Measurements from ENCODE around the gene ACKR2. TPM values are rescaled to one million over a fixed set of nuclear protein-coding genes. Genes with fewer than 3 reads are reported as not detected.

Gene ACKR2
- total and polyA plus RNA-seq, 2 of the 13 experiments (the other 11 are each of a cell fraction or from before 2014, with no cell fraction given) = 1.1 to 1.9 TPM

DNA sequence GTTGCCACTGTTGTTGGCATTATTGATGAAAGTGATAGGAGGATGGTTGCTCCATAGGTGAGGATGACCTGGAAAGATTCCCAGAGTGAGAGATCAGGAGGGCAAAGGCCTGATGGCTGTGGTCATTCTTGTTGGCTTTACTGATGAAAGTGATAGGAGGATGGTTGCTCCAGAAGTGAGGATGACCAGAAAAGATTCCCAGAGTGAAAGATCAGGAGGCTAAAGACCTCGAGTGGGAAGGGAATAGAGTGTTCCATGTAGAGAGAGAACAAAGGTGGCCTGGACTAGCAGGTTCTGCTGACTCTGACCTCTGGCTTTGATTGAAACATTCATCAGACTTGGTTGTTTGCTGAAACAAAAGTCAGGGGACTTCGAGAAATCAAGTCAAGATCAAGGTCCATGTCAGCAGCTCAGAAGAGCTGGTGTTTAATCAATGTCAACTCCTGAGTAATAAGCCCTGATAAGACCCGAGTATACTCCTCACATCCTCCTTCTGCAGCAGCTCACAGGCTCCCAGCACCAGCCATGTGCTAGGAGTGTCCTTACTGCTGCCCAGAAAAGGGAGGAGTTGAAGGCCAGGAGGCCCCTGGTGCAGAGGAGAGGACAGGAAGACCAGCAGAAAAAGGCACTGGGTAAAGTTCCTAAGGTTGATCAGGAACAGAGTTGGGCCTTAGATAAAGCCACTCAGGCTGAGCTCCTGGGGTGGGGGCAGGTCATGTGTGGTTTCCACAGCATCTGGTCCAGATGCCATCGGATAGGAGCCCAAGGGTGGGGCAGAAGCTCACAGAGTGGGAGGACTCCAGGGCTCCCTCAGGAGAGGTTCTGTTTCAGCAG, 46.5 kb downstream of the ACKR2 start (continued):
- no peak for TF ChIP-seq PAF1 (CRISPR knock-in tag; IDR thresholded peaks at IDR 0.05)
- no peak for TF ChIP-seq POLR2AphosphoS2 (IDR thresholded peaks at IDR 0.05; ENCODE audit: low read depth, low read length)
- TF ChIP-seq, protein P1, sequence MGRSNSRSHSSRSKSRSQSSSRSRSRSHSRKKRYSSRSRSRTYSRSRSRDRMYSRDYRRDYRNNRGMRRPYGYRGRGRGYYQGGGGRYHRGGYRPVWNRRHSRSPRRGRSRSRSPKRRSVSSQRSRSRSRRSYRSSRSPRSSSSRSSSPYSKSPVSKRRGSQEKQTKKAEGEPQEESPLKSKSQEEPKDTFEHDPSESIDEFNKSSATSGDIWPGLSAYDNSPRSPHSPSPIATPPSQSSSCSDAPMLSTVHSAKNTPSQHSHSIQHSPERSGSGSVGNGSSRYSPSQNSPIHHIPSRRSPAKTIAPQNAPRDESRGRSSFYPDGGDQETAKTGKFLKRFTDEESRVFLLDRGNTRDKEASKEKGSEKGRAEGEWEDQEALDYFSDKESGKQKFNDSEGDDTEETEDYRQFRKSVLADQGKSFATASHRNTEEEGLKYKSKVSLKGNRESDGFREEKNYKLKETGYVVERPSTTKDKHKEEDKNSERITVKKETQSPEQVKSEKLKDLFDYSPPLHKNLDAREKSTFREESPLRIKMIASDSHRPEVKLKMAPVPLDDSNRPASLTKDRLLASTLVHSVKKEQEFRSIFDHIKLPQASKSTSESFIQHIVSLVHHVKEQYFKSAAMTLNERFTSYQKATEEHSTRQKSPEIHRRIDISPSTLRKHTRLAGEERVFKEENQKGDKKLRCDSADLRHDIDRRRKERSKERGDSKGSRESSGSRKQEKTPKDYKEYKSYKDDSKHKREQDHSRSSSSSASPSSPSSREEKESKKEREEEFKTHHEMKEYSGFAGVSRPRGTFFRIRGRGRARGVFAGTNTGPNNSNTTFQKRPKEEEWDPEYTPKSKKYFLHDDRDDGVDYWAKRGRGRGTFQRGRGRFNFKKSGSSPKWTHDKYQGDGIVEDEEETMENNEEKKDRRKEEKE (IDR thresholded peaks at IDR 0.05) = no peak
- no peak for TF ChIP-seq ETV6 (CRISPR knock-in tag; conservative IDR thresholded peaks at IDR 0.05)
- TF ChIP-seq, protein P2, sequence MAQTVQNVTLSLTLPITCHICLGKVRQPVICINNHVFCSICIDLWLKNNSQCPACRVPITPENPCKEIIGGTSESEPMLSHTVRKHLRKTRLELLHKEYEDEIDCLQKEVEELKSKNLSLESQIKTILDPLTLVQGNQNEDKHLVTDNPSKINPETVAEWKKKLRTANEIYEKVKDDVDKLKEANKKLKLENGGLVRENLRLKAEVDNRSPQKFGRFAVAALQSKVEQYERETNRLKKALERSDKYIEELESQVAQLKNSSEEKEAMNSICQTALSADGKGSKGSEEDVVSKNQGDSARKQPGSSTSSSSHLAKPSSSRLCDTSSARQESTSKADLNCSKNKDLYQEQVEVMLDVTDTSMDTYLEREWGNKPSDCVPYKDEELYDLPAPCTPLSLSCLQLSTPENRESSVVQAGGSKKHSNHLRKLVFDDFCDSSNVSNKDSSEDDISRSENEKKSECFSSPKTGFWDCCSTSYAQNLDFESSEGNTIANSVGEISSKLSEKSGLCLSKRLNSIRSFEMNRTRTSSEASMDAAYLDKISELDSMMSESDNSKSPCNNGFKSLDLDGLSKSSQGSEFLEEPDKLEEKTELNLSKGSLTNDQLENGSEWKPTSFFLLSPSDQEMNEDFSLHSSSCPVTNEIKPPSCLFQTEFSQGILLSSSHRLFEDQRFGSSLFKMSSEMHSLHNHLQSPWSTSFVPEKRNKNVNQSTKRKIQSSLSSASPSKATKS (CRISPR knock-in tag; IDR thresholded peaks at IDR 0.05) = peak; percentile 77; the same call in 1 of the 2 replicates
- TF ChIP-seq ZNF382 (CRISPR knock-in tag; IDR thresholded peaks at IDR 0.05; ENCODE audit: borderline replicate concordance) = no peak
- peak; percentile 79 for TF ChIP-seq RCOR2 (CRISPR knock-in tag; IDR thresholded peaks at IDR 0.05)
- TF ChIP-seq SNRNP70 (IDR thresholded peaks at IDR 0.05; ENCODE audit: low read depth, low read length) = no peak
- TF ChIP-seq TOE1 (CRISPR knock-in tag; IDR thresholded peaks at IDR 0.05) = 0 out of 2 replicates have a peak, but pooled peaks have one; percentile 89
- TF ChIP-seq ZNF558 (CRISPR knock-in tag; IDR thresholded peaks at IDR 0.05; ENCODE audit: borderline replicate concordance) = no peak
- no peak for TF ChIP-seq ELF1 (CRISPR knock-in tag; IDR thresholded peaks at IDR 0.05)
- no peak for TF ChIP-seq ZNF12 (CRISPR knock-in tag; IDR thresholded peaks at IDR 0.05)
- TF ChIP-seq ZNF530 (CRISPR knock-in tag; IDR thresholded peaks at IDR 0.05; ENCODE audit: low read depth) = no peak
- TF ChIP-seq NR2F6 (IDR thresholded peaks at IDR 0.05) = peak; percentile 97
- peak; percentile 89 for TF ChIP-seq NR2F6 (CRISPR knock-in tag; IDR thresholded peaks at IDR 0.05)
- peak; percentile 91 for TF ChIP-seq HNF4G (IDR thresholded peaks at IDR 0.05; ENCODE audit: borderline replicate concordance, low read depth, low read length)
- TF ChIP-seq HNF4G (CRISPR knock-in tag; IDR thresholded peaks at IDR 0.05; ENCODE audit: borderline replicate concordance, low read depth) = peak; percentile 90; the same call in 1 of the 2 replicates
- TF ChIP-seq TAF1 (CRISPR knock-in tag; IDR thresholded peaks at IDR 0.05) = peak; percentile 9; the same call in 1 of the 2 replicates
- no peak; the same call in 1 of the 2 replicates for TF ChIP-seq ZFP82 (CRISPR knock-in tag; IDR thresholded peaks at IDR 0.05; ENCODE audit: borderline replicate concordance)
- no peak for TF ChIP-seq ZNF660 (CRISPR knock-in tag; IDR thresholded peaks at IDR 0.05; ENCODE audit: borderline replicate concordance, low read depth)
- TF ChIP-seq ZNF567 (CRISPR knock-in tag; IDR thresholded peaks at IDR 0.05; ENCODE audit: borderline replicate concordance) = peak; percentile 10; the same call in 1 of the 2 replicates
- TF ChIP-seq ZNF605 (CRISPR knock-in tag; IDR thresholded peaks at IDR 0.05) = 0 out of 2 replicates have a peak, but pooled peaks have one; percentile 4
- peak; percentile 69; the same call in 1 of the 2 replicates for TF ChIP-seq ZNF816 (CRISPR knock-in tag; IDR thresholded peaks at IDR 0.05; ENCODE audit: borderline replicate concordance)
- TF ChIP-seq, protein P3, sequence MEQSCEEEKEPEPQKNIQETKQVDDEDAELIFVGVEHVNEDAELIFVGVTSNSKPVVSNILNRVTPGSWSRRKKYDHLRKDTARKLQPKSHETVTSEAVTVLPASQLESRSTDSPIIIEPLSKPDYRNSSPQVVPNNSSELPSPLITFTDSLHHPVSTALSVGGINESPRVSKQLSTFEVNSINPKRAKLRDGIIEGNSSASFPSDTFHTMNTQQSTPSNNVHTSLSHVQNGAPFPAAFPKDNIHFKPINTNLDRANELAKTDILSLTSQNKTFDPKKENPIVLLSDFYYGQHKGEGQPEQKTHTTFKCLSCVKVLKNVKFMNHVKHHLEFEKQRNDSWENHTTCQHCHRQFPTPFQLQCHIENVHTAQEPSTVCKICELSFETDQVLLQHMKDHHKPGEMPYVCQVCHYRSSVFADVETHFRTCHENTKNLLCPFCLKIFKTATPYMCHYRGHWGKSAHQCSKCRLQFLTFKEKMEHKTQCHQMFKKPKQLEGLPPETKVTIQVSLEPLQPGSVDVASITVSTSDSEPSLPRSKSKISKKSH (CRISPR knock-in tag; IDR thresholded peaks at IDR 0.05; ENCODE audit: borderline replicate concordance) = 0 out of 2 replicates have a peak, but pooled peaks have one; percentile 38
